AG08395 (cell line): ENCODE data around the gene CDKN2B.
"Not testable (repeated sequence)": the region's sequence is repeated elsewhere in the genome, so short reads cannot be mapped to it uniquely, and the experiment has no call there.

Experiments used
- DNase-seq: peaks from one replicate; pipeline ENCODE4 v3.0.0; 2012; ENCODE audit warnings: mixed read lengths, low spot score

Gene CDKN2B, protein sequence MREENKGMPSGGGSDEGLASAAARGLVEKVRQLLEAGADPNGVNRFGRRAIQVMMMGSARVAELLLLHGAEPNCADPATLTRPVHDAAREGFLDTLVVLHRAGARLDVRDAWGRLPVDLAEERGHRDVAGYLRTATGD

DNA sequence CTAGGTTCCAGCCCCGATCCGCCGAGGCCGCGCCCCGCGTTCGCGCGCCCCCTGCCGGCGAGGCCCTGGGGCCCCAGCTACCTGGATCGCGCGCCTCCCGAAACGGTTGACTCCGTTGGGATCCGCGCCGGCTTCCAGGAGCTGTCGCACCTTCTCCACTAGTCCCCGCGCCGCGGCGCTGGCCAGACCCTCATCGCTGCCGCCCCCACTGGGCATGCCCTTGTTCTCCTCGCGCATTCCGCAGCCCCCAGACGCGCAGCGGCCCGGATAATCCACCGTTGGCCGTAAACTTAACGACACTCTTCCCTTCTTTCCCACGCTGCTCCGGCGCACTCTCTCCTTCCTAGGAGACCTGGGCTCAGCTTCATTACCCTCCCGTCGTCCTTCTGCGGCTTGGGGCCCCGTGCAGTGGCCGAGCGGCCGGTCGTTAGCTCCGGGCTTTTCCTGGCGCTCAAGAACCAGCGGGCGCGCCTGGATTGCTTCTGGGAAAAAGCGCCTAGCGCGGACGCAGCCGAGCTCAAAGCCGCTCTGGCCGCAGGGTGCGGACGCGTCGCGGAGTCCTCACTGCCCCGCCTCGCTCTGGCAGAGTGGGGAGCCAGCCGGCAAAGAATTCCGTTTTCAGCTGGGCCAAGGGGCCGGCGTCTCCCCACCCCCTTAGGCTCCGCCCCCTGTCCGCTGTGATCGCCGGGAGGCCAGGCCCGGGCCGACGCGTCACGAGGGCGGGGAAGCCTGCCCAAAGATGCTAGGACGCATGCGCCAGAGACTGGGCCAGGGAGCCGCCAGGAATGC, at the start of gene CDKN2B:
TSS of gene CDKN2B (minus strand) at position 589 of the 789 bp plus-strand sequence. CDS start at position 237, 352 bp downstream.
- DNase-seq = peak; percentile 100

DNA sequence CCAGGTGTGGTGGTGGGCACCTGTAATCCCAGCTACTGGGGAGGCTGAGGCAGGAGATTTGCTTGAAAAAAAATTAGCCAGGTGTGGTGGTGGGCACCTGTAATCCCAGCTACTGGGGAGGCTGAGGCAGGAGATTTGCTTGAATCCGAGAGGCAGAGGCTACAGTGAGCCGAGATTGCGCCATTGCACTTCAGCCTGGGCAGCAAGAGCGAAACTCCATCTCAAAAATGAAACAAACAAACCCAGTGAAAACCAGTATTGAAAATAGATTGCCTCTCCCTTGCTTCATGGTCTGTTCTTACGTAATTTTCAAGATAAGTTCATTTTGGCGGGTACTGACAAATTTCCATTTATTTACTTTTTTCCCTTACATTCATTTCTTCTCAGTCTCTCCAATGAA, 48.9 kb upstream of the CDKN2B start:
- not testable (repeated sequence) for DNase-seq

DNA sequence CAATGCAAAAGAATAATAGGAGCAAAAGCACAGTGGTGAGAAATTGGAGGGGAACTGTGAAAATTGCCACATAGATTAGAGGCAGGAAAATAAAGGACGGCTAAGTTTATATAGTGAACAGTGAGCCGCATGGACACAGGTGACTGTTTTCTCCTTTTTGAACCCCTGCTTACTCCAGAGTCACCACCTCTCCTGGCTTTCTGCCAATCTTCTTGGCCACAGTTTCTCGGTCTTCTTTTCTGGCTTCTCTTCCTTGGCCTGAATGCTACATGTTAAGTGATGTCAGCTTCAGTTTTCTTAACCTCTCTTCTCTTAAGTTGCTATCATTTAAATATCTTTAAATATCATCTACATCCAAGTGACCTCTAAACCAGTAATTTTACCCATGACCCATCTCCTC, 47.3 kb upstream of the CDKN2B start:
- no peak for DNase-seq

DNA sequence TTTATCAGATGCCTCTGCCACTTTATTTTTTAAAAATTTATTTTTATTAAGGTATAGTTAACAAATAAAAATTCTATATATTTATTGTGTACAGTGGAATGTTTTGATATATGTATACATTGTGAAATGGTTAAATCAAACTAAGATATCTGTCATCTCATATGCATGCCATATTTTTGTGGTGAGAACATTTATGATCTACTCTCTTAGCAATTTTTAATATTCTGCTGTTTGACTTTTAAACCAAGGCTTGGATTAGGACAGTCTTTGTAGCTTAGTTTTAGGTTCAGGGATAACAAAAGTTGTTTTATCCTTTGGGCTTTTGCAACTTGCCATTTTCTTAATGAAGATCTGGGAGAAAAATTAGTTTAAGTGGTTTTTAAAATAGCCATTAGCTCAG, 46.0 kb upstream of the CDKN2B start:
- no peak for DNase-seq

DNA sequence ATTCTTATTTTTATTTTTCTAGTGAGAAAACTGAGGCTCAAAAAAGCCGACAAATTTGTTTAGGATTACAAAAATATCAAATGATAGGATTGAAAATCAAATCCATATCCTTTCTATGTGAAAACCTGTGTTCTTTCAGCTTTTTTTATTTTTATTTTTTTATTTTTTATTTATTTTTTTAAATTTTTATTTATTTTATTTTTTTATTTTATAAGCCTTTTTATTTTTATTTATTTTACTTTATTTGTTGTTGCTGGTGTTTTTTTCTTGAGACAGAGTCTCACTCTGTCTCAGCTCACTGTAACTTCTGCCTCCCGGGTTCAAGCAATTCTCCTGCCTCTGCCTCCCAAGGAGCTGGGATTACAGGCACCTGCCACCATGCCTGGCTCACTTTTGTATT, 45.4 kb upstream of the CDKN2B start:
- DNase-seq = no peak

DNA sequence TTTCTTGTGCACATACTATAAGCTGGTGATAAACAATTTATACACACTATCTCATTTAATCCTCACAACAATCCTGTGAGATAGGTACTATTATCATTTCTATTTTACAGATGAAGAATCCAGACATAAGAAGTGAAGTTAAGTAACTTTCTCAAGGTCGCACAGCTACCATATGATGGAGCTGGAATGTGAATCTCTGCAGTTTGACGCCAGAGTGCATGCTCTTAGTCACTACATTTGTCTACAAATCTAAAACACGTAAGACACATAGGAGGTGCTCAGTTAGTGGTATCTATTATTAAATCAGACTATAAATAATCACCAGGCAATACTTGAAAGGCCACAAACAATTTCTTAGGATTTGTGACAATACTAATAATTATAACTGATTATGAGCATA, 45.0 kb upstream of the CDKN2B start:
- DNase-seq = no peak

DNA sequence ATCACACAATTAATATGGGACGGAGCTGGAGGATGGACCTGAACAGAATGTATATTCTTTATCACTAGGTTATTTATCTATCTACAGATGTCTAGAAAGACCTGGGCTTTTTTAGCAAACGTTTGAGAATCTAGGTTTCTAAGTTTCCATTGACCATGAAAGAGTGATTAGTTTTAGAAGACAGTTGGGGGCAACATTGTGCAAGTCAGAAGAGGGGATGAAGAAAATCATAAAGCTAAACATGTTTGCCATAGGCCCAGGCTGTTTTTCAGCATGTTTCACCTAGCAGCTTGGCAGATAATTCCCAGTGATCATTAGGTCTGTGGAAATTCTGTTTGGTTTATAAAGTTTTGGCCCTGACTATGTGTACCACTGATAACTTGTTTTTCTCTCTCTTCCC, 44.1 kb upstream of the CDKN2B start:
- no peak for DNase-seq

DNA sequence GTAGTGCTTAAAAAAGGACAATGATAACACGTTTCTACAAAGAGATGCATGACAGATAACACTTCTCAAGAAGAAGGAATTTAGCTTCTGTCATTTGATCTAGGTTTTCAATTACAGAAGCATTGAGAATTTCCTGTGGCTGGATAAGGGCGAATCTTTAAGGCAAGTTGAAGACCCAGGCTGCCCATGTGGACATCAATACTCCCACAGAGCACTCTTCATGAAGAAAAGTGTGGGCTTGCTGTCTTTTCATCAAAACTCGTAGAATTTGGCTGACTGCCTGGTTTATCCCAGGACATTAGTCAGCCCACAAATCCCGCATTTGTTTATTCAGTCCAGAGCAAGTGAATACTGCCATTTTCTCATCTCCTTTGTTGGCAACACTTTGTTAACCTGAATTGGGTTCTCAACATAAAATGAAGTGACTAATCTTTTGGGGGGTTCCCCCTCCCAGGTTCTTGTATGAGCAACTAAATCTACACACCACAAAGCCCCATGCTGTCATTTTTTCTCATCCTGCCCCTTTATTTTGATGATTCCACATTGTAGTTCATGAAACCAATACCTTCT, 43.4 kb upstream of the CDKN2B start:
- peak; percentile 57 for DNase-seq

DNA sequence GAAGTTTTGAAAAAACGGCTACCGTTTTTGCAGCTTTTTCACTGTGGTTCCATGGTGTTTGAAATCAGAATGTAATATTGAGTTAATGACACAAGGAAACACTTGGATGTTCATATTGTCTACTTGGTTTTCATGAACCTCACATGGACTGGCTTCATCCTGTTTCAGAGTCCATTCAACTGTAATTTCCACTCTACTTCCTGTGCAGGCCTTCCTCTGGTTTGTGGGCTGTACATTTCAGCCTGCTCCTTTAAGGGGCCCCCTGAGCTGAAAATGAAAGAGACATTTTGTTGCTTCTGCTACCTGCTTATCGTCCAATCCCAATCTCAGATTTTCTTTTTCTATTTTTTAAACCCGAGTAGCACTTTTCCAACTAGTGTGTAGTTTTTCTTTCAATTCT, 41.8 kb upstream of the CDKN2B start:
- no peak for DNase-seq

DNA sequence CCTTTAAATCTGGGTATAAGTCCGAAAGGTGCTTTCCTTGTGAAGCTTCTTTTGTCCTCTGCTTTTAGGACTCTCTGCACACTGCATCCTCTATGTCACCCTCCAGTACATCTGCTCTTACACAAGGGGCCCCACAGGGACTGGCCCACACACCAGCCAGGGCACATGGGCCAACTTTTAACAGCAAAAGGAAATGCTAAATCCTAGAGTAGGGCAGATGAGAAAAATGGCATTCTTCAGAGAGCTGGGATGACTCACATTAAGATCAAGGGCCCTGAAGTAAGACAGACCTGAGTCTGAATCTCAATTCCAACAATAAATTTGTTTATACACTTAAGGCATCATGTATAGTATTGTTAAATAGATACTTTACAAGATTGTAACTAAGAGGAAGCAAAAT, 40.3 kb upstream of the CDKN2B start:
- DNase-seq = peak; percentile 11

DNA sequence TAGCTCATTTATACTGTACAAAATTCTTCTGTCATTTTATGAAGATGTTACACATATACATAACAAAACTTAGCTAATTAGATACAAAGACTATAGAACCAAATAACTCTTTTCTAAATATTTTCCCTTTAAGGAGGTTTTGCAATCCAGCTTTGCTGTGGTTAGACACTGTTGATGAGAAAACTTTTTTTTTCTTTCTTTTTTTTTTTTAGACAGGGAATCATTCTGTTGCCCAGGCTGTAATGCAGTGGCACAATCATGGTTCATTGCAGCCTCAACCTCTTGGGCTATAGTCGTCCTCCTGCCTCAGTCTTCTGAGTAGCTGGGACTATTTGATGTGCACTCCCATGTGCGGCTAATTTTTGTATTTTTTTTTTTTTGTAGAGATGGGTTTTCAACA, 38.5 kb upstream of the CDKN2B start:
- no peak for DNase-seq

DNA sequence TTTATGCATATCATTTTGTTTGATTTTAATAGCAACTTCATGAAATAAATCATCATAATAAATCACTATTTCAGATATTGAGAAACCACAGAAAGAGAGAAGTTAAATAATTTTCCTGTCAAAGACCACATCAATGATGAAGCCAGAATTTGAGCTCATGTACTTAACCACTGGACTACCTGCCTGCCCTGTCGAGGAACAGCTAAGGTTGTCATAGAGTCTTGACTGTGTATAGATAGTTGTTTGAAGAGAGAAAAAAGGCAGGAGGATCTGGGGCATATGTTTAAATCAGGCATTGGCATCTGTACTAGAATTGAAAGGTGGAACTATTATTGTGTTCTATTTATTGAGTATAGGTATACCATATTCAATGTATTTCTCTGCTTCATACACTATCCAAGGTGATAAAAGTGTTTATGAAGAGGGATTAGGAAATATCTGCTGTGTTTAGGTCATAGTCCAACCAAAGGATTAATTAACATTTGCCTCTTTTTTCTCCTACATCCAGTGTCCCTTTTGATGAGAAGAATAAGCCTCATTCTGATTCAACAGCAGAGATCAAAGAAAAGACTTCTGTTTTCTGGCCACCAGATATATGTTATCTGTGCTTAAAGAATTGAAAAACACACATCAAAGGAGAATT, 37.3 kb upstream of the CDKN2B start:
- DNase-seq = no peak

DNA sequence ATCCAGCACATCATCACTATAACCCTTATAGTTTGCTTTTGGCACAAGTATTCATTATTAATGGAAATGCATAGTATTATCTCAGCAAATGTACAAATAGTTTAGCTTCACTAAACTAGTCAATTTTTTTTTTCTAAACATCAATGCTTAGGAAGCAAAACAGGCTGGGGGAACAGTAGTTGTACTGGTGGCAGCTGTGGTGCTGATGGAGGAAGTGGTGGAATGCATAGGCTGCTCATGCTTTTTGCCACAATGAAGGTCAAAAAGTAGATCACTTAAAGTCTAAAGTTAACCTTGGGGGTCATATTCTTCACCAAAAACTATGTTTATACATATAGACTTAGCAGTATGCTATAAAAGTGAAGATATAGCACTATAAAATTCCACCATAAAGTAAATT, 36.3 kb upstream of the CDKN2B start:
- no peak for DNase-seq

DNA sequence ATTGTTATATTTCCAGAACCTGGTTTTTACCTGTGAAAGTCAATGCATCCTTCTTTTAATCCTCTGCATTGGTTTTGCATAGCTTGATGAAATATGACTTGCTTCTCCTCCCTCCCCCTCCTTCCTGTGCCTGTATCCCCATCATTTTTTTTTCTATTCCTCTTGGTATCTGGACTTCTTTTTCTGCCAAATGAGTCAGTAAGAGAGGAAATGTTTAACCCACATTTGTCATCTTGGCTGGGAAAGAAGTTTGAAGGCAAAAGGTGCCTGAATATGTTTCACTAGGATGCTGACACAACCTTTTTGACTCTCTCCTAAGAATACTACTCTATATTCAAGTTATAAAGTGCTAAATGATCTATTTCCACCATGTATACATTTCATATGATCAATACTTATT, 35.5 kb upstream of the CDKN2B start:
- peak; percentile 68 for DNase-seq

DNA sequence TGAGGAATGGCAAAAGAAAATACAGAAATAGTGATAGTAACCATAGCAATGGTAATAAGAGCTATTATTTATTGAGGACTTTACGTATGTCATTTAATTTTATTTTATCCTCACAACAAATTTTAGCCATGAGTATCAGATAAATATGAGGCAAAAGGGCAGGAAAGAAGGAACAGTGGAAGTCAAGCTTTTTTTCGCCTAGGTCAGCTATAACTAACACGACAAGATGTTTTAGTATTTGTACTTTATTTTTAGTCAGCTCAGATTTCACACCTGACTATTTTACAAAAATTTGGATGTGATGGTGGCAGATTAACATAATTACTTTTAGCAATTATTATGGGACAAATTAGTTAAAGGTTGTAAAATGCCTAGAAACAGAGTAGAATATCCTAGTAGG, 34.8 kb upstream of the CDKN2B start:
- DNase-seq = no peak

DNA sequence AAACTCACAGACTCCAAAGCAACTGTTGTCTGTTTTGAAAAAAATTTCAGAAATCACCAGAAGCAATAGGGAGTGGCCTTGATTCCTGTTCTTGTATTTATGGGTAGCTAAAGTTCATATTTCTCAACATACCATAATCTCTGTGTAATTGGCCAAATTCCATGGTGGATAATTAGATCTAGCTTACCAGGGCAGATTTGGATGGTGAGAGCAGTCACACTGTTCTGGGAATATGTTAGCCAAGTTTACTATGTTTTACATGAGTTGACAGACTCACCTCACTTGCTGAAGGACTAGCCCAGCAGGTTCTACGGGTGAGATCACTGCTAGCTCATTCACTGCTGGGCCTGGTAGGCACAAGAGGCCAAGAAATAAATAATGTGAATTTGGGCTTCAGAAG, 32.7 kb upstream of the CDKN2B start:
- DNase-seq = peak; percentile 5

DNA sequence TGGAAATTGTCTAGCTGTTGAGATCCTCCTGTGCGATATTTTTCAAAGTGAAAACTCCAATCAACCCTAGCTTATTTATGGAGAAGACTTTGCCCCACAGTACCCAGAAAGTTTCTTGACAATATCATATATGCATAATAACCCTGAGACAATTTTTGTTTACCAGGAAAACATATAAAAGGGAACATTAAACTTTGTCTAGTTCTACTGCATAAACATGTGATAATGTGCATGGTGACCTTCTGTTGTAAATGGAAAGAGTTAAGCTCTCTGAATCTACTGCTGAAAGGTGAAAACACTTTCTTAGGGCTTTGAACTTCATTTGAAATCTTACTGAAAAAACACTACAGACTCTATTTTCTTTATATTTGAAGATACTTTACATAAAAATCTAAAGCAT, 32.2 kb upstream of the CDKN2B start:
- no peak for DNase-seq

DNA sequence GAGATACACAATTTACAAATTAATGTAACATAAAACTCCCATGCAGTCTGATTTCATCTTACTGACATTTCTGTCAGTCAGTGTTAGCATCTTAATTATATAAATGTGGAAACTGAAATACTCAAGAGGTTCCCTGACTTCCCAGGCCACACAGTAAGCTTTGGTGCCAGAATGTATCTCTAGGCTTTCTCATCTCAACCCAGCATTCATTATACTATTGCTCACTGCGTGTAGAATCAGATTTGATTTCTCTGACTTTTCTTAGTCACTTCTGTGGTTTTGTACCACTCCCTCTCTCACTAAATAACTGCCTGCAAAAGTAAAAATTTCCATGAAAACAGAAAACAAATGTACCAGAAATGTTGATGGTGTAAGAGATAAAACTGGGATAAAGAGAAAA, 31.7 kb upstream of the CDKN2B start:
- peak; percentile 74 for DNase-seq

DNA sequence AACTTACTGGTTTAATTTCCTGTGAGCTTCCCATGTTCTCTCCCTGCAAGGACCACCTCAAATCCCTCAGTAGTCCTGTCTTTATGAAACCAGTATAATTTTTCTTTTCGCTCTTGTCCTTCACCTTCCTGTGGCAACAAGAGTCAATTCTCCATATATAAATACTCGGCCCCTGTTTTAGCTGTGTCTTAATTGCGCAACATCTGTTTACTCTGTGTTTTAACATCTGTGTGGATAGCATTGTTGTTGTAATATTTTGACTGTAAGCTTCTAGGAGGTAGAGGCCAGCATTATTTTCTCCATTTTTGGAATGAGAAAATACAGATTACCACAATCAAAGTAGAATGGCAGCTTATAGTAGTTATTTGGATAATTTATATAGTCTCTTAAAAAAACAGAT, 30.2 kb upstream of the CDKN2B start:
- no peak for DNase-seq

DNA sequence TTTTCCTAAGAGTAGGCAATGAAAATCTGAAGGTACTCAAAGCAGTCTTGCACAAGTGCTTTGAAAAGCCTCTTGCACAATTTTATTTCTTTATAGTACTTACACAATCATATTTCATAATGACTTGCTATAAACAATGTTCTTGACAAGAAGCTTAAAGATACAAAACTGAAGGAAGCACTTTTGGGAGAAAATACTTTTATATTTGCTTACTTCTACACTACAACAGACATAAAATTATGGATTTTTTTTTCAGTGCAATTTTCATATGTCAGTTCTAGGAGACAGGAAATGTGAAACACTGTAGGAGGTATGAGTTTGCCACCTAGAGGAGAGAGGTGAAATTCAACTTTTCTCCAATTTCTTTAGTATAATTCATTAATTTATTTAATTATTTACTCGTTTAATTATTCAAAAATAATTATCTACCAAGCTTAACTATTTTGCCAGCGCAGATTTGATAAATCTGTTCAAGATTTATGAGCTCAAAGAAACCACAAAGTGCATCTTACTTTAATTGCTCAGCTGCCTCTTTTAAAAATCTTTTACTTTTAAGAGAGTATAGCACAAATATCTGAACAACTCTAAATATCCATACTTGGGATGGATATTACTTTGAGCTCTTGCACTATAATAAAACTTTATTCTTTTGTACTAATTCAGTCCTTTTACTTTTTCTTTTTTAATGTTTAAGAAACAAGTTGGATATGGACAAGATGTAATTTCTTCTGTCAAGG, 29.0 kb upstream of the CDKN2B start:
- DNase-seq = peak; percentile 12

DNA sequence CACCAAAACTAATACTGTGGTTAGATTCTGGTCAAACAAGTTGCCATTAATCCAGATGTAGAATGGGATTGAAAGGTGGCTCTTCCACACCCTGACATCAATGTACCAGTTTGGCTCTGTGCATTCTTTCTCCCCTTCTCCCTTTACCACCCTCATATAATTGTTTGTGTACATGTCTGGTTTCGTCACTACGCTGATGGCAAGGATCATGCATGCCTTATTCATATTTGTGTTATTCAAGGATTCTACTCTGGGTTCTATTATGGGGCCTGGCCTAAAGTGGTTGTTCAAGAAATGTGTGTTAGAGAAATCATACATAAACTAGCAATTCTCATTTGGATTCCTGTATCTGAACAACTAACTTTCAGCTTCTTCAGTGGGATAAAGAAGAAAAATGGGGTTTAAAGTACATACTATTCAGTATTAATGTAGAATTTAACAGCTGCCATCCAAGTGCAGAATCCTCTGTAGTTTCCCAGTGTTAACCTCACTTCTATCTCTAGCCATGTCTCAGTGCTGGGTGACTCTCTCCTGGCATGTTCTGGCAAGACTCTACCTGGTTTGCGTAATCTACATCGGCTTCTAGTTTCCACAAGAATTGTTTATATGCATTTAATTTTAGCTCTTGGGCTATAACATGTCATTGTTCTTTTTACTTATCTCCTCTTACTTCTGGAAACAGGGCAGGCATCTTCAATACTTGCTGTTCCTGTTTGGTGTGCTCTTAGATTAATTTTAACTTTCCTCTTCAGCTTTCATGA, 27.9 kb upstream of the CDKN2B start:
- no peak for DNase-seq

DNA sequence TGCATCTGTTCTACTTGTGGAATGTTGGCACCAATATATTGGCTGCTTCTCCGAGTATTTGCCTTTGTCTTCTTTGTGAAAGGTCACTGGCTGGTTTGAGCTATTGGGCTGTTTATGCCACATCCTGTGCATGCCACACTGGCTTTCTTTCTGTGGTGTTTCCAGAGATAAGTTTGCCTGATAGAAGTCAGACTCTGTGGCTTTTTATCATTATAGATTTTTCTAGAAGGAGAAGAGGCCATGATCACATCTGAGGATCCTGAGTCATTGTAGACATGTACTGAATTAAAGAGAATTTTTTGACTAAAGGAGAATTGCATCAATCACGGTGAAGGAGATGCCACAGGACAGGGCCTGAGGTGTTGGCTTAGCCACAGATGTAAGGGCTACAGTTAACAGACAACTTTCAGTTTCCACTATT, 26.5 kb upstream of the CDKN2B start:
- DNase-seq = no peak
